ENCODE data around the gene PPP4R2.

GRCh38 chr3:73081140-73081539, 84.5 kb downstream of the PPP4R2 start:
- TF ChIP-seq CTCF (IDR thresholded peaks at IDR 0.05) (no peak), POLR2A (IDR thresholded peaks at IDR 0.05) (no peak)

All from esophagus squamous epithelium (tissue), 4 donors.